HEK293T (cell line): Measurements from ENCODE around the gene TMEM44.

Source experiments
- ARNT ChIP-seq: fragments of 450-650 bp; IDR thresholded peaks from 2 replicates; pipeline ENCODE4 v1.6.1; 2017; ENCODE audit warnings: mild to moderate bottlenecking
- BHLHE40 ChIP-seq: fragments of 450-650 bp; IDR thresholded peaks from 2 replicates; pipeline ENCODE4 v1.6.1; 2016; ENCODE audit warnings: mild to moderate bottlenecking, moderate library complexity, borderline replicate concordance
- CTBP1 ChIP-seq: fragments of 450-650 bp; IDR thresholded peaks from 2 replicates; pipeline ENCODE4 v1.6.1; 2016; ENCODE audit warnings: borderline replicate concordance
- ELF4 ChIP-seq: fragments of 450-650 bp; IDR thresholded peaks from 2 replicates; pipeline ENCODE4 v1.6.1; 2017; ENCODE audit warnings: antibody characterized with exemption
- FOXA1 ChIP-seq: fragments of 450-650 bp; IDR thresholded peaks from 2 replicates; pipeline ENCODE4 v1.6.1; 2016; ENCODE audit warnings: mild to moderate bottlenecking
- FOXK2 ChIP-seq: fragments of 450-650 bp; IDR thresholded peaks from 2 replicates; pipeline ENCODE4 v1.6.1; 2016; ENCODE audit warnings: mild to moderate bottlenecking
- FOXM1 ChIP-seq: fragments of 450-650 bp; IDR thresholded peaks from 2 replicates; pipeline ENCODE4 v1.6.1; 2017; ENCODE audit warnings: mild to moderate bottlenecking, borderline replicate concordance
- HDGF ChIP-seq: fragments of 450-650 bp; IDR thresholded peaks from 2 replicates; pipeline ENCODE4 v1.6.1; 2017; ENCODE audit warnings: antibody characterized with exemption, borderline replicate concordance
- NFRKB ChIP-seq: fragments of 450-650 bp; IDR thresholded peaks from 2 replicates; pipeline ENCODE4 v1.6.1; 2016; ENCODE audit warnings: mild to moderate bottlenecking, moderate library complexity
- SP1 ChIP-seq: fragments of 450-650 bp; IDR thresholded peaks from 2 replicates; pipeline ENCODE4 v1.6.1; 2017
- SUZ12 ChIP-seq: fragments of 450-650 bp; IDR thresholded peaks from 2 replicates; pipeline ENCODE4 v1.6.1; 2016; ENCODE audit warnings: mild to moderate bottlenecking
- TARDBP ChIP-seq: fragments of 450-650 bp; IDR thresholded peaks from 2 replicates; pipeline ENCODE4 v1.6.1; 2016
- ZNF384 ChIP-seq: fragments of 450-650 bp; IDR thresholded peaks from 2 replicates; pipeline ENCODE4 v1.6.1; 2016
- TF ChIP-seq, protein P1 (sequence below): fragments of 450-650 bp; IDR thresholded peaks from 2 replicates; pipeline ENCODE4 v1.6.1; 2016

DNA sequence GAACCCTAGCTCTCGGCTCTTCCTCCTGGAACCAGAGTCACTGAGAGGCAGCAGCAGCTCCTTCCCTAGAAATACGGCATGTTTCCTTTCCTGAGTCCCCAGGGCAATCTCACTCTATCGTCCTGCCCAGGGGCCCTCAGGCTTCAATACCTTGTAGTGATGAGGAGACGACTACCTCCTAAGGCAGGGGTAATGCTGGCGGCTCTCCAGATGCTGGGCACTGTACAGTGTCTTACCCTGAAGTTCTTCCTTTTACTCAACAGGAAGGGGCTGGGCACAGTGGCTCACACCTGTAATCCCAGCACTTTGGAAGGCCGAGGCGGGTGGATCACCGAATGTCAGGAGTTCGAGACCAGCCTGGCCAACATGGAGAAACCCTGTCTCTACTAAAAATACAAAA is 13.5 kb downstream of the TMEM44 start:
- TF ChIP-seq SUZ12 (no peak), ZNF384 (no peak), ELF4 (no peak), HDGF (no peak), BHLHE40 (no peak), ARNT (no peak), CTBP1 (no peak), FOXM1 (no peak), FOXK2 (no peak), SP1 (no peak), NFRKB (no peak), FOXA1 (no peak), TARDBP (no peak)
- TF ChIP-seq, protein P1, sequence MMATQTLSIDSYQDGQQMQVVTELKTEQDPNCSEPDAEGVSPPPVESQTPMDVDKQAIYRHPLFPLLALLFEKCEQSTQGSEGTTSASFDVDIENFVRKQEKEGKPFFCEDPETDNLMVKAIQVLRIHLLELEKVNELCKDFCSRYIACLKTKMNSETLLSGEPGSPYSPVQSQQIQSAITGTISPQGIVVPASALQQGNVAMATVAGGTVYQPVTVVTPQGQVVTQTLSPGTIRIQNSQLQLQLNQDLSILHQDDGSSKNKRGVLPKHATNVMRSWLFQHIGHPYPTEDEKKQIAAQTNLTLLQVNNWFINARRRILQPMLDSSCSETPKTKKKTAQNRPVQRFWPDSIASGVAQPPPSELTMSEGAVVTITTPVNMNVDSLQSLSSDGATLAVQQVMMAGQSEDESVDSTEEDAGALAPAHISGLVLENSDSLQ = no peak
